K562 (cell line): Measurements from ENCODE around the gene GCNT4. TPM values are rescaled to one million over a fixed set of nuclear protein-coding genes. Genes with fewer than 3 reads are reported as not detected.

Experiments
- ATAC-seq: fragments of 200-7000 bp; cut with Tn5 transposase; 3 replicates; pipeline ENCODE4 v1.9.1; 2020; ENCODE audit warnings: moderate library complexity
- BruUV-seq: library from RNA; stranded (reverse); fragments of 400-500 nt; replicated peaks from 2 replicates; lab custom pipeline; 2021; lab: Mats Ljungman, UMichigan
- CTCF ChIA-PET: fragments of 300-600 bp; formaldehyde crosslinking; extraction: SDS; loops from one replicate; lab custom pipeline; 2021; ENCODE audit warnings: low intra/inter-chr PET ratio; lab: Yijun Ruan, JAX
- POLR2A ChIA-PET: fragments of 300-600, 350-650 bp; sonication (Branson Sonifier 250); formaldehyde crosslinking; extraction: SDS; loops from one replicate; lab custom pipeline; 2021; ENCODE audit warnings: antibody characterized with exemption, inconsistent platforms; lab: Yijun Ruan, JAX
- DNase-seq, 4 experiments: peaks; one replicate each; pipeline versions ENCODE4 v3.0.0 to v3.0.0-alpha.2; 2011 to 2018; ENCODE audit warnings: low spot score in 3 of 4, mixed read lengths in 3 of 4; ENCODE audit errors: extremely low read depth in 1 of 4
- FAIRE-seq: peaks from 2 replicates; lab custom pipeline; 2011; peaks lifted over from hg19 to GRCh38; lab: Jason Lieb, UNC
- H2AFZ ChIP-seq: 2 replicates; pipeline ENCODE4 v1.6.0; 2011; ENCODE audit warnings: low read depth, low read length, control low read depth, inconsistent platforms
- H3K27ac ChIP-seq: fragments of 200-600 bp; 3 replicates; pipeline ENCODE4 v1.8.0; 2011; ENCODE audit warnings: low read depth, mild to moderate bottlenecking, control low read depth, inconsistent platforms, low read length, moderate library complexity, mixed read lengths; ENCODE audit errors: extremely low read depth
- H3K27me3 ChIP-seq, 2 experiments: fragments of 300-600 bp in 1 of 2; 2 replicates in 1 of 2; 3 replicates in 1 of 2; pipeline versions ENCODE4 v1.6.0 to v1.8.0; 2011; ENCODE audit warnings: inconsistent platforms in 2 of 2, low read length in 2 of 2, mild to moderate bottlenecking in 1 of 2, mixed read lengths in 1 of 2, moderate library complexity in 1 of 2; ENCODE audit not compliant: control insufficient read depth in 2 of 2, insufficient read depth in 2 of 2
- H3K36me3 ChIP-seq: fragments of 300-600 bp; 3 replicates; pipeline ENCODE4 v1.8.0; 2011; ENCODE audit warnings: mild to moderate bottlenecking, low read length, inconsistent platforms; ENCODE audit not compliant: control insufficient read depth, insufficient read depth
- H3K4me1 ChIP-seq, 2 experiments: fragments of 200-600 bp in 1 of 2; replicated peaks in 1 of 2; 2 replicates in 1 of 2; 3 replicates in 1 of 2; pipeline versions ENCODE4 v1.5.1 to v1.8.0; 2011; ENCODE audit warnings: inconsistent platforms in 2 of 2, low read length in 2 of 2, mild to moderate bottlenecking in 1 of 2, mixed read lengths in 1 of 2, moderate library complexity in 1 of 2; ENCODE audit not compliant: control insufficient read depth in 2 of 2, insufficient read depth in 2 of 2
- H3K4me2 ChIP-seq: 2 replicates; pipeline ENCODE4 v1.6.1; 2011; ENCODE audit warnings: low read length, control low read depth, inconsistent platforms, mixed read lengths; ENCODE audit not compliant: insufficient read depth
- H3K4me3 ChIP-seq: fragments of 200-600 bp; sonication (generic), shearing (Covaris generic); 2 replicates; pipeline ENCODE4 v1.5.1; 2016; ENCODE audit warnings: control low read depth, inconsistent platforms
- H3K79me2 ChIP-seq: fragments of 200-600 bp; 3 replicates; pipeline ENCODE4 v1.8.0; 2011; ENCODE audit warnings: low read length, inconsistent platforms; ENCODE audit not compliant: control insufficient read depth, insufficient read depth
- H3K9ac ChIP-seq, 2 experiments: 2 replicates each; pipeline versions ENCODE4 v1.6.0 to v1.6.1; 2011; ENCODE audit warnings: low read depth in 2 of 2, low read length in 2 of 2, control low read depth in 1 of 2, inconsistent platforms in 1 of 2, mild to moderate bottlenecking in 1 of 2, mixed read lengths in 1 of 2; ENCODE audit not compliant: insufficient read depth in 1 of 2
- H3K9me1 ChIP-seq: one replicate; pipeline ENCODE4 v1.6.0; 2011; ENCODE audit warnings: inconsistent platforms, mild to moderate bottlenecking, low read length, moderate library complexity; ENCODE audit not compliant: control insufficient read depth, insufficient read depth
- H3K9me3 ChIP-seq: replicated peaks from 2 replicates; pipeline ENCODE4 v1.5.1; 2011; ENCODE audit warnings: low read depth, low read length, inconsistent platforms; ENCODE audit not compliant: control insufficient read depth, insufficient read depth
- H4K20me1 ChIP-seq: replicated peaks from 2 replicates; pipeline ENCODE4 v1.6.1; 2011; ENCODE audit warnings: low read length, inconsistent platforms, mixed read lengths; ENCODE audit not compliant: control insufficient read depth, insufficient read depth
- CBFA2T3 ChIP-seq: fragments of 450-650 bp; IDR thresholded peaks from 2 replicates; pipeline ENCODE4 v1.6.1; 2017
- CBX3 ChIP-seq, 2 experiments: IDR thresholded peaks; 1 replicate in 1 of 2; 2 replicates in 1 of 2; pipeline ENCODE4 v1.6.1; 2012; ENCODE audit warnings: inconsistent platforms in 2 of 2, low read length in 2 of 2, borderline replicate concordance in 1 of 2, control low read depth in 1 of 2
- CREB3L1 ChIP-seq: fragments of 450-650 bp; IDR thresholded peaks from 2 replicates; pipeline ENCODE4 v1.6.1; 2014; ENCODE audit warnings: low read depth, mild to moderate bottlenecking, moderate library complexity, borderline replicate concordance
- DEAF1 ChIP-seq: fragments of 450-650 bp; formaldehyde crosslinking; IDR thresholded peaks from 2 replicates; pipeline ENCODE4 v1.4.0; 2020; ENCODE audit warnings: mild to moderate bottlenecking, moderate library complexity
- HNRNPUL1 ChIP-seq: fragments of 200-400 bp; formaldehyde crosslinking; IDR thresholded peaks from 2 replicates; pipeline ENCODE4 v1.6.1; 2017; ENCODE audit warnings: low read length
- ILK ChIP-seq: fragments of 450-650 bp; IDR thresholded peaks from 2 replicates; pipeline ENCODE4 v1.6.1; 2016; ENCODE audit warnings: missing genetic modification characterization, low read depth, mild to moderate bottlenecking, missing compliant biosample characterization, moderate library complexity, borderline replicate concordance
- MAZ ChIP-seq, 2 experiments: fragments of 450-650 bp in 1 of 2; sonication (generic) in 1 of 2; formaldehyde crosslinking; IDR thresholded peaks in 1 of 2; conservative IDR thresholded peaks in 1 of 2; 2 replicates each; pipeline versions ENCODE4 v1.4.0 to v1.5.0; 2020; ENCODE audit warnings: mild to moderate bottlenecking in 1 of 2, missing genetic modification reagents in 1 of 2
- NCOA6 ChIP-seq: fragments of 450-650 bp; IDR thresholded peaks from 2 replicates; pipeline ENCODE4 v1.6.1; 2017; ENCODE audit warnings: mild to moderate bottlenecking
- NR3C1 ChIP-seq: sonication (generic); formaldehyde crosslinking; IDR thresholded peaks from 2 replicates; pipeline ENCODE4 v1.8.1; 2022; ENCODE audit warnings: missing genetic modification reagents
- PTRF ChIP-seq: fragments of 450-650 bp; IDR thresholded peaks from 2 replicates; pipeline ENCODE4 v1.6.1; 2016; ENCODE audit warnings: mild to moderate bottlenecking, missing genetic modification characterization, missing compliant biosample characterization
- RFX5 ChIP-seq: IDR thresholded peaks from 2 replicates; pipeline ENCODE4 v1.6.1; 2011; ENCODE audit warnings: low read depth, mild to moderate bottlenecking, improper control_type of control experiment, low read length
- SP2 ChIP-seq: IDR thresholded peaks from 2 replicates; pipeline ENCODE4 v1.6.1; 2011; ENCODE audit warnings: mild to moderate bottlenecking, low read depth, low read length, moderate library complexity; ENCODE audit not compliant: poor library complexity, severe bottlenecking; ENCODE audit errors: extremely low read depth
- ZFP30 ChIP-seq: fragments of 250-450 bp; sonication (Bioruptor Pico); IDR thresholded peaks from 2 replicates; pipeline ENCODE4 v1.8.0; 2022; ENCODE audit warnings: moderate library complexity, mild to moderate bottlenecking, inconsistent platforms, borderline replicate concordance
- ZFX ChIP-seq: sonication (generic); formaldehyde crosslinking; IDR thresholded peaks from 2 replicates; pipeline ENCODE4 v1.8.0; 2022; ENCODE audit warnings: mild to moderate bottlenecking, missing genetic modification reagents, moderate library complexity
- WGBS: fragments of 100-300 bp; shearing (Covaris generic); methylation state at CpG from one replicate; pipeline ENCODE4 v1.1.6; 2016; ENCODE audit warnings: low coverage, mixed read lengths; ENCODE audit not compliant: insufficient coverage; ENCODE audit errors: missing lambda C conversion rate; 5-methylcytosine and 5-hydroxymethylcytosine counted together
- in situ Hi-C: fragments of 300-500 bp; cut with MboI; formaldehyde crosslinking; loops from 4 replicates; pipeline ENCODE4 v1.15.0; 2018; ENCODE audit warnings: inconsistent platforms, mixed read lengths
- intact Hi-C: fragments of 100-400 bp; cut with micrococcal nuclease; formaldehyde crosslinking; loops from 2 replicates; pipeline ENCODE4 v1.14.2; 2022
- polyA plus RNA-seq, 8 experiments: library from polyadenylated mRNA; depleted of rRNA in 4 of 8; stranded (reverse) in 5 of 8; unstranded in 3 of 8; fragments of >200 nt; fragmentation: Nextera tagmentation in 2 of 8; fragmentation: Illumina TruSeq in 1 of 8; extraction: Ambion mirVana in 2 of 8; extraction: Trizol in 1 of 8; gene quantifications; 2 replicates each; pipeline versions ENCODE4 v1.2.1 to v1.2.3, GENCODE V29; 2011 to 2014; ENCODE audit warnings: inconsistent platforms in 1 of 8, missing spikeins in 1 of 8
- total RNA-seq, 7 experiments: library from RNA; depleted of rRNA in 6 of 7; stranded (reverse); fragments of >200 nt in 6 of 7; fragmentation: Illumina TruSeq in 2 of 7; extraction: Trizol in 2 of 7; gene quantifications; 2 replicates each; pipeline versions ENCODE4 v1.2.1 to v1.2.3, GENCODE V29; 2011 to 2021; ENCODE audit warnings: low replicate concordance in 1 of 7

GCNT4 gene
- total and polyA plus RNA-seq, 9 of the 15 experiments (the other 6 are each of a cell fraction or from before 2014, with no cell fraction given): 0.01 TPM; not detected in 8

- Histone ChIP-seq H3K4me3 (no peak overlapping the region), H3K27me3 (peaks cover 2 to 21% of the 10 kb centered on the region in 2 experiments; a peak in 4 of 5 replicates)
- CTCF ChIA-PET: no interaction called here
- no peak for TF ChIP-seq CBX3 (IDR thresholded peaks at IDR 0.05; ENCODE audit: borderline replicate concordance in 1 of 2, low read length in 2 of 2)
- no peak for TF ChIP-seq ZFP30 (CRISPR knock-in tag)
- TF ChIP-seq ILK (tag): no peak
- no peak for TF ChIP-seq CBFA2T3
- no peak for TF ChIP-seq PTRF (tag)
- no peak for TF ChIP-seq ZFX (CRISPR knock-in tag)
- TF ChIP-seq RFX5: no peak
- TF ChIP-seq HNRNPUL1: no peak
- no peak for TF ChIP-seq CREB3L1
- TF ChIP-seq DEAF1 (CRISPR knock-in tag): no peak
- TF ChIP-seq NR3C1 (CRISPR knock-in tag): no peak
- no peak for TF ChIP-seq NCOA6
- TF ChIP-seq SP2: no peak
- TF ChIP-seq MAZ (CRISPR knock-in tag; conservative IDR thresholded peaks at IDR 0.05 in 1 of 2, IDR thresholded peaks at IDR 0.05 in 1 of 2): no peak
- TF ChIP-seq, all 486 proteins: peak for 0
- H3K9me3 ChIP-seq: no peaks in the 10 kb centered on the region
- ATAC-seq (no peak), FAIRE-seq (no peak), DNase-seq (no peak)
- H2AFZ ChIP-seq: no peak overlapping the region
- intact Hi-C loops: no loop called here
- no peak overlapping the region for H3K9ac ChIP-seq
- H3K4me2 ChIP-seq: no peak overlapping the region
- no TSS peak for BruUV-seq
- no peaks in the 10 kb centered on the region for H3K9me1 ChIP-seq
- POLR2A ChIA-PET: no interaction called here
- in situ Hi-C loops: no loop called here
- no peaks in the 10 kb centered on the region for H3K4me1 ChIP-seq
- no peaks in the 10 kb centered on the region for H4K20me1 ChIP-seq
- 0% methylated on average over 6 of the region's 6 CpGs for WGBS
- H3K79me2 ChIP-seq: no peaks in the 10 kb centered on the region
- no peaks in the 10 kb centered on the region for H3K36me3 ChIP-seq
- no peak overlapping the region for H3K27ac ChIP-seq
Measured at GRCh38 chr5:75034137-75034739, 18.1 kb downstream of the GCNT4 start.
